HG03342 (cell line): Measurements from ENCODE around the gene C13orf46.
"Not testable (repeated sequence)": the region's sequence is repeated elsewhere in the genome, so short reads cannot be mapped to it uniquely, and the experiment has no call there.

Experiments
- ATAC-seq: cut with Tn5 transposase; IDR thresholded peaks from one replicate; pipeline ENCODE4 v1.9.1; 2021; ENCODE audit warnings: mild to moderate bottlenecking, moderate library complexity; ENCODE audit not compliant: unreplicated experiment

Gene C13orf46

DNA sequence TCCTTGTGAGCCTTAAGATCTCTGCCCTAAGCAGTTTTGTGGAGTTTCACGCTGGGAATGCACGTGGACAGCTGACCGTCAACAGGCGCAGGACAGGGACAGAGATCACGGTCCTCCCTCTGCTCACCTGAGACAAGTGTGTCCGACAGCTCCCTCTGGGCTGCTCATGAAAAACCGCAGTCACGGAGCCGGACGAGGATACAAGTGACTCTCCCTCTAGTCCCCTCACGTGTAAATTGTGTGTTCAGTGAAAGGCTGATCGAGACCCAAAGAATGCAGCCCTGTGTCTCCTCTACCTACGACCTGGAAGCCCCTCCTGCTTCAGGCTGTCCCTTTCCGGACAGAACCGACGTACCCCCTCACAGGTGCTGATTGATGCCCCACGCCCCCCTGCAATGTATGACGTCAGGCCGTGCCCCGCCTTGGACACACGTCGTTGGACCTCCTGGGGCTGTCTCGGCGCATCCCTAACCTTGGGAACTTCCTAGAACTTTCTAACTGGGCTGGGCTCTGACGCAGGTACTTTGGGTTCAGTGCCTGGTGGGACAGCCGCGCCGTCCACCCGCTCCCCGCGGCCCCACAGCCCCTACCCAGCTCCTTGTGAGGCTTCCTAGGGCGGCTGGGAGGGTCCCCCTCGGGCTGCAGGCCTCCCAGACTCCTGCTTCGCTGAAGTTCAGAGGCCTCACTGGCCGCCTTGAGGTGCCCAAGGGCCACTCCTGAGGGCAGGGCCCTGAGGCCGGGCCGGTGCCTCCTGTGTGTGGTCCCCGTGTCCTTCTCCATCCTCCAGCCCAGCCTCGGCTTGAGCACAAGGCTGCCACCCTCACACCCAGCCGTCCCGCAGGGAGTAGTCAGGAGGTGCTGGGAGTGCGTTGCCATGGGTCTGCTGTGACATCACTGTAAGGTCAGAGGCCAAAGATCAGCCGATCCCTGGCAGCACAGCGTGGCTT lies at the start of gene C13orf46:
TSS of gene C13orf46 (minus strand) at position 859 of the 947 bp plus-strand sequence. CDS start at position 780, 79 bp downstream.
- no peak for ATAC-seq

DNA sequence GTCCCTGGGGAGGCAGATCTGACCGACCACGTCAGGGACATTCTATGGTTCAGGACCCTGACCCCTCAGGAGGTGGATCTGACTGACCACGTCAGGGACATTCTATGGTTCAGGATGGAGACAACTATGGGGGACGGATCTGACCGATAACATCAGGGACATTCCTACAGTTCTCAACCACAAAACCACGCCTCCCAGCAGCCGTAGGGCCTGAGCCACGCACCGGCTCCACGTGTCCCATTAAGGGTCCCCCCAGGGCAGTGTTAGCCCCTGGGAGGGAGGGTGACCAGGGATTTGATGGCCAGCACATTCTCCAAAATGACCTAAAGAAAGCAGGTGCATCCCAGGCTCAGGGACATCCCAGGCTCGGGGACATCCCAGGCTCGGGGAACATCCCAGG lies 49.0 kb upstream of the C13orf46 start:
- ATAC-seq: no peak

DNA sequence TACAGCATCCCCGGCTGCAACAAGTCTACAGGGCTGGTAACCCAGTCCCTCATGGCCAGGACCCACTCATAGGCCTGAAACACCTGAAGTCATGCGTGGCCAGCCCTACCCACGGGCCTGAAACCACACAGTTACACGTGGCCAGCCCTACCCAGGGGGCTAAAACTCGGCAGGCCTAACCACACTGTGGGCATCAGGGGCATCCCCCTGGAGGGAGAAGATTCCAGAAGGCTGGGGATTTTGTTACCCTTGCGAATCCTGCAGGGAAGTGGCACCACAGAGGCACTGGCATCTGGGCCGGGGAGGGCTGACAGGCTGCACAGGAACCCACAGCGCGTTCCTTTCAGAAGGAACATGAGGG lies 48.4 kb upstream of the C13orf46 start:
- no peak for ATAC-seq

DNA sequence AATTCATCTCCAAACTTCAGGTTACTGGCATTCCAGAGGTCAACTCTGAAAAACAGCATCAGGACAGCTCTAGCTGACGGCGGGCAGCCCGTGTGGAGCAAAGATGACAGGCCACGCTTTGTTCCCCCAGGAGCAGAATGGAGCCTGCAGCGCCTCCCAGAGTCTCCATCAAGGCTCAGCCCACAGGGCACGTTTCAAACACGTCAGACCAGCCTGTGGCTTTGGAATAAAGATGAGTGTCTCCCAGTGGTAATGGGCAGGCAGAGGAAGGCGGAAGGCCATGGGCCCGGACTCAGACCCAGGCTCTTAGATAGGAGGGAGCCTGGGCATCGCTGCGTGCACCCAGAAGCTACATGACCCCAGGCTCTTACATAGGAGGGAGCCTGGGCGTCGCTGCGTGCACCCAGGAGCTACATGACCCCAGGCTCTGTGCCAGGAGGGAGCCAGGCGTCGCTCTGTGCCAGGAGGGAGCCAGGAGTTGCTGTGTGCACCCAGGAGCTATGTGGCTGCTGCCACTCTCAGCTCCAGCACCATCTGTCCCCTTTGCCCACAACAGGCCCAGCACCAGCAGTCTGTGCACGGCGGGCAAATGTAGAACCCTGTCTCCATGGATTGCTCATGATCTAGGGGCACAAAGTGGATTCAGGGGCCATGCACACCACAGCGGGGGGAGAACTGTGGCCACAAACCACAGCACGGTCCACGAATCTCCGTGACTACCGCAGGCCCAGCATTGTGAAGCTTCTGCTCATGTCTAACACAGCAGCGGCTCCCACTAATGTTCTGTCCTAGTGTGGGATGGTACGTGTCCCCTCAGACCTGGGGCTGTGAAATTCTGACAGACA lies 47.8 kb upstream of the C13orf46 start:
- ATAC-seq: no peak

DNA sequence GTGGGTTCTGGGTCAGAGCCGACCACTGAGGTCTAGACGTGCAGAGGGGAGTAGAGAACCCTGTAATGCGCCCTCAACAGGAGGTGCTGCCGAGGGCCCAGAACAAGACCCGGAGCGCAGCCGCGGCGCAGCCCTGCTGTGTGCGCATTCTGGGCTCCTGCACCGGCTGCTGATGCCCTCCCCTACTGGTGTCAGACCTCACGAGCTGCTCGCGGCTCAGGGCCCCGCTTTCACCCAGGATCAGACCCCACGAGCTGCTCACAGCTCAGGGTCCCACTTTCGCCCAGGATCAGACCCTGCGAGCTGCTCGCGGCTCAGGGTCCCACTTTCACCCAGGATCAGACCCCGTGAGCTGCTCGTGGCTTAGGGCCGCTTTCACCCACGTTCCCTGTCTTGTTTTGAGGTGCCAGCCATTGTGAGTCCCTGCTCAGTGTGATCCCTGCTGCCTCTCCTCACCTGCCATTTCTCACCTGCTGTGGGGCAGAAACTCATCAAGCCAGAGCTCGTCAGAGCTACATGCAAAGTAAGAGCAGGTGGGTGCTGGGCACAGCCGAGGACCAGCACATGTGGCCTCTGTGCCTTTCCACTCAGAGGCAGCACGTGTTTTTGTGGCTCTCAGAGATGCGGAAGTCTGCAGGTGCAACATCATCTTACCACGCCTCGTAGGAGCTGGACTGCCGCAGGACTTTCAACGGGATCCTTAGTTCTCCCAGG lies 47.0 kb upstream of the C13orf46 start:
- no peak for ATAC-seq

DNA sequence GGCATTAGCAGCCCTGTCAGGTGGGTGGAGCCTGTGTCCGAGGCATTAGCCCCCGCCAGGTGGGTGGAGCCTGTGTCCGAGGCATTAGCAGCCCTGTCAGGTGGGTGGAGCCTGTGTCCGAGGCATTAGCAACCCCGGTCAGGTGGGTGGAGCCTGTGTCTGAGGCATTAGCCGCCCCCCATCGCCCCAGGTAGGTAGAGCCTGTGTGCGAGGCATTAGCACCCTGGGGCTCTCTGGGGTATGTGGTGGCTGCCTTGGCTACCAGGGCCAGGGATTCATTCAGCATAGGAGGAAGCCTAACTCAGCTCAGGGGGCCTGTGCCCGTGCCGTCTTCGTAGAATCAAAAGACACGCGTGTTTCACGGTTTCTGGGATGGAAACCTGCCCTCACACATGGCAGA lies 46.3 kb upstream of the C13orf46 start:
- ATAC-seq: not testable (repeated sequence)

DNA sequence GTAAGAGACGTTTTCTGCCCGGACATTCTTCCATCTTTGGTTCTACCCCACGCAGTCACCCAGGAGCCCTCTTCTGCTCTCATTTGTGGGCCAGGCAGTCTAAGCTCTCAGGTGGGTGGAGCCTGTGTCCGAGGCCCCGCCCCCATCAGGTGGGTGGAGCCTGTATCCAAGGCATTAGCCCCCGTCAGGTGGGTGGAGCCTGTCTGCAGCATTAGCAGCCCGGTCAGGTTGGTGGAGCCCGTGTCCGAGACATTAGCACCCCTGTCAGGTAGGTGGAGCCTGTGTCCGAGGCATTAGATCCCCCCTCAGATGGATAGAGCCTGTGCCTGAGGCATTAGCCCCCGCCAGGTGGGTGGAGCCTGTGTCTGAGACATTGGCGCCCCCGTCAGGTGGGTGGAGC lies 45.5 kb upstream of the C13orf46 start:
- no peak for ATAC-seq

DNA sequence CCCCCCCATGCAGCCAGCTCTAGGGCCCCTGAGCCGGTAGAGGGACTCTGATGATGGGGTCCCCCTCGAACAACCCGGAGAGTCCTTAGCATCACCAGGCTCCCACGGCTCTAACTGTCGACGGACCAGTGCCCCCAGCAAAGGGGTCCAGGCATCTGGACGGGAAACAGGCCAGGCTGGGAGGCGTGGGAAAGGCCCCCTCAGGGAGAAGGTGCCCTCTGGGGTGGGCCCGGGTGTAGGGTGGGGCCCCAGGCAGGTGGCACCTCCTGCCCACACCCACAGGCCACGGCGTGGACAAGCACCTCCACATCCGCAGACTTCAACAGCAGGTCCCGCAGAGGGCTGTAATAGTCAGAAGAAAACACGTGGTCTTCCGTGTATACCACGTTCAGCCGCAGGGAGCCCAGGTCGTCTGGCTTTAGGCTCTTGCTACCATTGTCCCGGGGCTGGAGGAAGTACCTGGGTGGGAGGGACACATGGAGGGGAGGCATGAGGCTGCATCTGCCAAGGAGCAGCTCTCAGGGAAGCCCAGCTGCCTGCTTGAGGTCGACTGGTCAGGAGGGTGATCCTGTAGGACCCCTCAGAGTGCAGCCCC lies 44.7 kb upstream of the C13orf46 start:
- ATAC-seq: no peak

DNA sequence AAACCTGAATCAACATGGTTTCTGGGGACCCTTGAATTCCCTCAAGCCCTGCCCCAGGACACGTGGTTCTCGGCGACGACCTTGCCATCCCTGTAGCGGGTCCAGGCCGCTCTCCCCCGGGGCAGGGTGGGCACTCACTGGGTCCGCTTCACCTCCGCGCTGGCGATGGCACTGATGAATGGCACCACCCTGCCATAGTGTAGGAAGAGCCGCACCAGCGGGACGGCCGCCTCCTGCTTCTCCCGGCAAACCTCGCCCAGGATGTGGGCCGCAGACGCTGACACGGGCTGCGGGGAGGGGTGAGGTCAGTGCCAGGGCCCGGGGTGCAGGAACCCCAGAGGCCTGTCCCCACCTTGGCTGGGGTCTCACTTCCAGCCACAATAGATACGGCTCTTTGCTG lies 44.1 kb upstream of the C13orf46 start:
- ATAC-seq: no peak

DNA sequence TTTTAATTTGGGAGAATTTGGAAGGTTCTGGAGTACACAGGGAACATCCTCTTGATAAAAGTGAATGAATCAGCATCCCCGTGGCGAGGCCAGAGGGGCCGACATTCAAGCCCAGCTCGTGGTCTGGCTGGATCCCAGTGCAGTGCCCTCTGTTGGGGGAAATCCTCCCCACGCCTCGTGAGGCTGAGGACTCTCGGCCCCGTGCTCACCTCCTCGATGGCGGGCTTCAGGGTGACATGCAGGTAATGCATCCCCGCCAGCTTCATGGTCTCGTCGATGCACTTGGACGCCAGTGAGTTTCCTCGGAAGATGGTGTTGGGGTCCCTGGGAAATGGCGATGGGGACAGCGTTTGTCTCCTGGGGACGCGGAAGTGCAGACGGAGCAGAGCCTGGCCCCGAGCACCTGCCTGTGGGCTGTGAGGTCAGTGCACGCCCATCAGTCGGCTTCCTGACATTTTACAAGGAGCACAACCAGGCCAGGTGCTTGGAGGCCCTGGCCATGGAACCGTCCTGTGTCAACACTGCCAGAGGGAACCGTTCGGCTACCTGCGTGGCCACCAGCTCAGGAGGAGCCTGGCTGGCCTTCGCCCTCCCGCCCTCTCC lies 43.3 kb upstream of the C13orf46 start:
- no peak for ATAC-seq

DNA sequence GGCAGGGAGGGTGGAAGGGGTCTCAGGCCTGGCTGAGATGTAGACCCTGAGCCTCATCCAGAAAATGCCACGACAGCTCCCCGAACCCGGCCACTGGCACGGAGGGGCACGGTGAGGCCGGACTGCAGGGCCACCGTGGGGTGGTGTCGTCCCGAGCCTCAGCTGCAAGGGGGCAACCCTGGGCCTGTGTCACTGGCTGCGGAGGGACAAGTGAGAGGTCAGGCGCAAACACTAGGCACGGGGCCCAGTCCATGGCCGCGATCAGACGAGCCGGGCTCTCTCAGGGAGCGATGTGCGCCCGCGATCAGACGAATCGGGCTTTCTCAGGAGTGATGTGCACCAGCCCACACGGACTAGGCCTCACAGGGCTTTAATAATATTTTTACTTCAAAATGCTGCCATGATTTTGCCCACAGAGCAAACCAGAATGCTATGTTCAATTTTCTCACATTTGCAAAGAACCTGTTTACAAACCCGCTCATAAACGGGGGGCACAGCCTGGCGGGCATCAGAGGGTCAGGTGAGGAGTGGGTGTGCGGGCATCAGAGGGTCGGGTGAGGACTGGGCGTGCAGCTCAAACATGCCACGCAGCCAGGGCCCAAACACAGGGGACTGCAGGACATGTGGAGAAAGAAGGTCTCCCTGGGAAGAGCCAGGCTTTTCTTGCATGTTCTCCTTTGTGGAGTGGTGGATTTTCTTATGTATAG lies 42.6 kb upstream of the C13orf46 start:
- no peak for ATAC-seq

DNA sequence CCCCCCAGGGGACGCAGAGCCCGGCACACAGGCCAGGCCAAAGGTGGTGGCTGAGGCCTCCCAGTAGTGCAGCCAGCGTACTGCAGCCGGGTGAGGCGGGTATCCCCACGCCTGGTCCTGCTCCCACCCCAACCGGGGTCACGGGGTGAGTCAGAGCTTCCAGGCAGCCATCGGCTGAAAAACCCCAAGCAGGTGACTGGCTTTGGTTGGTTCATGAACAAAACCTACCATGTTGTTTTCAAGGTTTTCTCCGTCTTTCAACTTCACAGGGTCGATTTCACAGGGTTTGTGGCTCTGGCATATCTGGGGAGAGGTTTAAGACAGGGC lies 42.1 kb upstream of the C13orf46 start:
- ATAC-seq: no peak

DNA sequence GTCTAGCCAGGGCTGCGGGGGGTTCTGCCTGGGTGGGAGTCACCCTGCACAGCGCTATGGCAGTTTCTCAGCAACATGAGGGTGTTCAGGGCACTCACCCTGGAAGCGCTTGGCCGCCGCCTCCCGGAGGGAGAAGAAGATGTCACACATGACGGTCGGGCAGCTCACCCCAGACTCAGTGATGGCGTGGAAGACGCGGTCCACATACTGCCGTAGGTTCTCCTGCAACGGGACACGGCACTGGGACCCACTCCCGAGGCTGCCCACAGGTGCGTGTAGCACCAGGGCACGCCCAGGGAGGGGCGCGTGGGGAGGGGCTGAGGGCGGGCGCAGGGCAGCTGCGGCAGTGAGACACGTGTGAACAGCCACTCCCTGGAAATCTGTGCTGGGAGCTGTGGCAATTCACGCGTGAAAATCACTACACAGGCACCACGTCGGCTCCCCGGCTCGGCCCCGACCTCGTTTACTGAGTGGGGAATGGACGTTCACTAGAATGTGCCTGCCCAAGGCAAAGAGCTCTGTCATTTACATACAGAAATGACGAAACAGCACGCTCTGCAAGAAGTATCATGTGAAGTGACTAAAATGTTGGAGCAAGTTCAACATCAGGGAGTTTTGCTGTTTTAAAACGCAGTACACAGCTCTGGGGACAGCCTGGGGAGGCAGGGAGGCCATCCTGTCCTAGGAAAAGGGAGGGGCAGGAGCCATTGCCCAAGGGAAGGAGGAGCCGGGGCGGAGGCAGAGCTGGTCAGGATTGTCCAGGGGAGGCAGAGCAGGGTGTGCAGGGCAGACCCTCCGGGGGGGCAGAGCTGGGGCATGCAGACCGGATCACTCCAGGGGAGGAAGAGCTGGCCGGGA lies 41.5 kb upstream of the C13orf46 start:
- no peak for ATAC-seq

DNA sequence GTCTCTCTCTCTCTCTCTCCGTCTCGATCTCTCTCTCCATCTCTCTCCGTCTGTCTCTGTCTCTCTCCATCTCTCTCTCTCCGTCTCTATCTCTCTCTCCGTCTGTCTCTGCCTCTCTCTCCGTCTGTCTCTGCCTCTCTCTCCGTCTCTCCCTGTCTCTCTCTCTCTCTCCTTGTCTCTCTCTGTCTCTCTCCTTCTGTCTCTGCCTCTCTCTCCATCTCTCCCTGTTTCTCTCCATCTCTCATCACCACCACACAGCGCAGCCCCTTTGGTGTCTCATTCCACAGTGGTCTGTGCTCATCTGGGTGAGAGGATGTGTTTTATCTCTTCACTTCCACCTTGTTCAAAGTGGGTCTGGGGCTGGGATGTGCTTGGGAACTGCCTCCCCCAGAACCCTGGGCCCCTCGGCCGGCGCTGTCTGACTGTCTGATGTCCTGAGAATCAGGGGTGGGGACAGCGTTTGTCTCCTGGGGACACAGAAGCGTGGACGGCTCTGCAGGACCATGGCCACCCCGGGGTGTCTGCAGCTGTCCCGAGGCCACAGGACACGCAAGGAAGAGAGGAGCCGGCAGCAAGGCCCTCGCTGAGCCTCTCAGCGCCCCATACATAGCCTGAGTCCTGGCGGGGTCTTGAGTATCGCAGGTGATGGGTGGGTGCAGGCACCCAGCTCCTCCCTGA lies 40.2 kb upstream of the C13orf46 start:
- ATAC-seq: no peak

DNA sequence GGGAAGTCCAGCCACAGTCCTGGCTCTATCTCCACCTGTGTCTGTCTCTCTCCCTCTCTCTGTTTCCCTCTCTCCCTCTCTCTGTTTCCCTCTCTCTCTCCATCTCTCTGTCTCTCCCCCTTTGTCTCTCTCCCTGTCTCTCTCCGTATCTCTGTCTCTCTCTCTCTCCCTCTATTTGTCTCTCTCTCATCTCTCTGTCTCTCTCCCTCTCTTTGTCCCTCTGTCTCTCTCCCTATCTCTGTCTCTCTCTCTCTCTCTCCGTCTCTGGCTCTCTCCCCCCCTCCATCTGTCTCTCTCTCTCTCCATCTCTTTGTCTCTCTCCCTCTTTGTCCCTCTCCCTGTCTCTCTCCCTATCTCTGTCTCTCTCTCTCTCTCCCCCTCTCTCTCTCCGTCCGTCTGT lies 39.5 kb upstream of the C13orf46 start:
- no peak for ATAC-seq

DNA sequence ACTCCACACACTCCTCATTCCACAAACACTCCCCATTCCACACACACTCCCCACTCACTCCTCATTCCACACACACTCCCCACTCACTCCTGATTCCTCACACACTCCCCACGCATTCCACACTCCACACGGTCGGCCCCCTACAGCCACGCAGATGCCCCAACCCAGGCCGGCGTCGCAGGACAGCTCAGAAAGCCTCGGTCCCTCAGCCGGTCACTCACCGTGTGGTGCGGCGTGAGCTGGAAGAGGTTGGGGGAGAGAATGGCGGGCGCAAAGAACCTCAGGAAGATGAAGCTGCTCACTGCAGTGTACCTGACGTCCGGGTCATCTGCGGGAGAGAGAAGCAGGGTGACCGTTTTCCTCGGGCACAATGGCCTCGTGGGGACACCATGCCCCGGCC lies 39.0 kb upstream of the C13orf46 start:
- ATAC-seq: no peak

DNA sequence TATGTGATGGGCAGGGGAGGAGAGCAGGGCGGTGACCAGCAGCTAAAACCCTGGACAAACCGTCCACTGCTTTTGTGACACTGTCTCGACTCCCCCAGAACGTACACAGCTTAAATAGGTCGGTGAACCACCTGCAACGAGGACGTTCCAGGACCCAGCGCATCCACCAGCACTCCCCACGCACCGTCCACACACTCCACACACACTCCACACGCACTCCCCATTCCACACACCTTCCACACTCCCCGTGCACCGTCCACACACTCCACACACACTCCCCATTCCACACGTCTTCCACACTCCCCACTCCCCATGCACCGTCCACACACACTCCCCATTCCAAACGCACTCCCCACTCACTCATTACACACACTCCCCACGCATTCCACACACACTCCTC lies 38.3 kb upstream of the C13orf46 start:
- ATAC-seq: no peak

DNA sequence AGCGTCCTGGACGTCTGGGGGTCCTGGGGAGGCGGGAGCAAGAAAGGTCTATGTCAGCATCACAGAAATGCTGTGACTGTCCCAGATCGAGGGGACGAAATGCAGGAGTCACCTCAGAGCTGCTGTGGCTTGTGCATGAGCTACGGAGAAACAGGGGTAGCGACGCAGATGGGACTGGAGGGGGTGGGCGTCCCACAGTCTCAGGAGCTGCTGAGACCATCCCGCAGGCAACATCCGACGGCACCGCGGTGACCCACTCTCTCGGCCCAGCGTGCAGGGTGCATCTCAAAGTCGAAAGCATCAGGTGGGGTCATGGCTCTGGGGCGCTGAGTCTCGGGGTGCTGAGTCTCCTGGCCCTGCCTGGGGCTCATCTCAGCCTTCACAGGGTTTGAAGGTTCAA lies 37.4 kb upstream of the C13orf46 start:
- ATAC-seq: no peak
